Common myeloid progenitor, CD34-positive (primary cell): ENCODE results near the gene PARP16.

Experiments used
- CTCF ChIA-PET: fragments of 350-600 bp; sonication (Branson Sonifier 250); formaldehyde crosslinking; loops from one replicate; lab custom pipeline; 2021; ENCODE audit warnings: antibody characterized with exemption; lab: Charles Lee
- POLR2A ChIA-PET: fragments of 350-600 bp; sonication (Branson Sonifier 250); formaldehyde crosslinking; loops from one replicate; lab custom pipeline; 2021; ENCODE audit warnings: antibody characterized with exemption; lab: Charles Lee
- DNase-seq, 3 donors: peaks; one replicate each; pipeline versions ENCODE4 v3.0.0 to v3.0.0-alpha.2; 2013
- H3K27ac ChIP-seq, 2 experiments: 1 replicate in 1 of 2; 2 replicates in 1 of 2; pipeline ENCODE4 v1.7.0; 2013; ENCODE audit warnings: inconsistent platforms in 2 of 2, low read length in 2 of 2, mild to moderate bottlenecking in 2 of 2, low read depth in 1 of 2, moderate library complexity in 1 of 2; ENCODE audit not compliant: severe bottlenecking in 2 of 2, insufficient read depth in 1 of 2, poor library complexity in 1 of 2
- H3K27me3 ChIP-seq, 5 experiments: replicated peaks in 2 of 5; 1 replicate in 3 of 5; 2 replicates in 2 of 5; pipeline versions ENCODE4 v1.6.1 to v1.7.0; 2013; ENCODE audit warnings: low read length in 4 of 5, mild to moderate bottlenecking in 2 of 5, moderate library complexity in 2 of 5, inconsistent platforms in 1 of 5; ENCODE audit not compliant: insufficient read depth in 5 of 5, control insufficient read depth in 4 of 5
- H3K36me3 ChIP-seq, 4 experiments: 1 replicate in 2 of 4; 2 replicates in 2 of 4; pipeline versions ENCODE4 v1.6.1 to v1.7.0; 2013; ENCODE audit warnings: low read length in 3 of 4, control low read depth in 1 of 4, mild to moderate bottlenecking in 1 of 4; ENCODE audit not compliant: control insufficient read depth in 4 of 4, insufficient read depth in 4 of 4
- H3K4me1 ChIP-seq, 4 experiments: 1 replicate in 3 of 4; 2 replicates in 1 of 4; pipeline versions ENCODE4 v1.6.1 to v1.7.1; 2013; ENCODE audit warnings: low read length in 3 of 4, mild to moderate bottlenecking in 3 of 4, control low read depth in 1 of 4, inconsistent platforms in 1 of 4, moderate library complexity in 1 of 4; ENCODE audit not compliant: control insufficient read depth in 4 of 4, insufficient read depth in 4 of 4; ENCODE audit errors: control extremely low read depth in 1 of 4
- H3K4me3 ChIP-seq, 7 experiments: 1 replicate in 4 of 7; 2 replicates in 3 of 7; pipeline versions ENCODE4 v1.5.1 to v1.7.0; 2013; ENCODE audit warnings: mild to moderate bottlenecking in 7 of 7, low read length in 6 of 7, moderate library complexity in 6 of 7, inconsistent platforms in 2 of 7, low read depth in 2 of 7, control low read depth in 1 of 7; ENCODE audit not compliant: insufficient read depth in 4 of 7, control insufficient read depth in 1 of 7; ENCODE audit errors: extremely low read depth in 1 of 7
- H3K9me3 ChIP-seq, 5 experiments: 1 replicate in 4 of 5; 2 replicates in 1 of 5; pipeline versions ENCODE4 v1.6.1 to v1.7.1; 2013; ENCODE audit warnings: low read length in 4 of 5, mild to moderate bottlenecking in 2 of 5, inconsistent platforms in 1 of 5, low read depth in 1 of 5, moderate library complexity in 1 of 5; ENCODE audit not compliant: control insufficient read depth in 4 of 5, insufficient read depth in 2 of 5; ENCODE audit errors: control extremely low read depth in 1 of 5
- WGBS: methylation state at CpG from one replicate; pipeline ENCODE4 v1.1.5; 2013; ENCODE audit not compliant: insufficient coverage; 5-methylcytosine and 5-hydroxymethylcytosine counted together

Gene PARP16

DNA sequence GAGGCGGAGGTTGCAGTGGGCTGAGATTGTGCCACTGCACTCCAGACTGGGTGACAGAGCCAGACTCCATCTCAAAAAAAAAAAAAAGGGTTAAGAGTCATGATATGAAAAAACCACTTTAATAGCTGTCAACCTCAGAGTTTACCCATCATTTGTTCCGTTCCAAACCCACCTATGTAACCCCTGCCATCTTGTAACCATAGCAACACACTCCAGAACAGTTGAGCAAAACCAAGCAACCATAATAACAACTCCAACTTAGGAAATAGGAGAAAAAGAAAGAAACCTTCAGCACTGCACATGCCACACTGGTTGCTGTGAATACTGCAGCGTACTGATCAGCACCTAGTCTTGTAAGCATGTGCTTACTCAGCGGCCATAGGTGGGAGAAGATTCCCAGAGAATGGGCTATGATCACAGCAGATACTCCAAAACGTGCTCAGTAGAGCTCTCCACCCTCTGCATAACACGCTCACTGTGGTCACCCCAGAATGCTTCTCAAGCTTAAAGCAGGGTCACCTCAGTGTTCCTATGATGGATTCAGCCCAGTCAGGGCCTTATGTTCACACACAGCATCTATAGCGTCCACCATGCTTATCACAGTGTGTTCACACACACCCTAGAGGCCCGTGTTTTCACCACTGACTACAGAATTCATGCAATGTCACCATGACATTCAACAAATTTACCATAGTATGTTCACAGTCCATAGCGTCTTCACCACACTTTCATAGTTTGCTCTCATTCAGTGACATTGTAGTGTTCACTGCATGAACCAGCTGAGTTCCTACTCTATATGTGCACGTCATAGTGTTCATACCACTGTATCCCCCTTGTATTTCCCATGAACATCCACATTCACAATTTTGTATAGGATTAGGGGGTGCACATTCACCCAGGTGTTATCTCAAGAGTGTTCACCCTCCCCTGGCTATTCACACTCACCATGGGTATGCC, 68.9 kb downstream of the PARP16 start:
- ChIA-PET CTCF (interaction anchor here (0.7 to 1.1 kb wide), 2 partner anchors 28 to 53 kb away, joined by 3 to 4 read pairs; no protein-coding TSS in a partner anchor), POLR2A (interaction anchor here (0.5 to 0.6 kb wide), 2 partner anchors 87 to 278 kb away, joined by 3 to 4 read pairs; partner anchors contain the start of gene RNU5B-1)
- no peaks in the 10 kb centered on the region for H3K27me3 ChIP-seq
- DNase-seq, result peak in 2 of 3 donors; percentile 50 to 52
- no peak overlapping the region for H3K4me3 ChIP-seq
- no peak overlapping the region for H3K27ac ChIP-seq
- no peaks in the 10 kb centered on the region for H3K9me3 ChIP-seq
- H3K36me3 ChIP-seq, result no peaks in the 10 kb centered on the region
- 75% methylated on average over 9 of the region's 10 CpGs for WGBS
- H3K4me1 ChIP-seq, result peaks cover 0 to 3% (median 0%) of the 10 kb centered on the region in 4 experiments

DNA sequence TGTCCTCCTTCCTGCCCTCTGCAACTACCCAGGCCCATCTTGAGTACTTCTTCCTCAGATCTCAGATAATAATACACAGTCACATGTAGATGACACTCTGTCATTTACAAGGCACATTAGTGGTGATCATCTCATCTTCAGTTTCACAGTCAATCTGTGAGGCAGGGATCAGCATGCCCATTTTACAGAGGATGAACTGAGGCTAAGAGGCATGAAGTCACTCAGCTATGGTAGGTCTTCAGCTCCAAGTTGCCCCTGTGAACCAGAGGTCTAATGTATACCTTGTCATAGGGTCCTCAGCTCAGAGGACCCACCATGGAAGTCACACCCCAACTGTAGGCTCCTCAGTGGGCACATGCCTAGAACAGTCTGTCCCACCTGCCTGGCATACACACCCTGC, 71.2 kb downstream of the PARP16 start:
- CTCF ChIA-PET, result interaction anchor here (0.6 to 2.6 kb wide), 8 partner anchors 20 to 232 kb away, joined by 3 to 17 read pairs (median 4); no protein-coding TSS in a partner anchor
- POLR2A ChIA-PET, result no interaction called here
- Histone ChIP-seq H3K4me1 (peaks cover 0 to 14% (median 6%) of the 10 kb centered on the region in 4 experiments), H3K27me3 (no peaks in the 10 kb centered on the region), H3K36me3 (no peaks in the 10 kb centered on the region), H3K9me3 (no peaks in the 10 kb centered on the region), H3K4me3 (no peak overlapping the region), H3K27ac (no peak overlapping the region)
- DNase-seq, result no peak

- no peaks in the 10 kb centered on the region for H3K9me3 ChIP-seq
- no peaks in the 10 kb centered on the region for H3K36me3 ChIP-seq
- peaks cover 0 to 14% (median 6%) of the 10 kb centered on the region in 4 experiments for H3K4me1 ChIP-seq
- H3K27me3 ChIP-seq, result no peaks in the 10 kb centered on the region
- DNase-seq, result no peak
- ChIA-PET CTCF (interaction anchor here (0.6 to 2.6 kb wide), 2 partner anchors 57 to 137 kb away, joined by 3 to 17 read pairs; no protein-coding TSS in a partner anchor), POLR2A (no interaction called here)
- no peak overlapping the region for H3K27ac ChIP-seq
- H3K4me3 ChIP-seq, result no peak overlapping the region
- 91% methylated on average over 3 of the region's 4 CpGs for WGBS
Measured at GRCh38 chr15:65214010-65214409, 72.7 kb downstream of the PARP16 start.

DNA sequence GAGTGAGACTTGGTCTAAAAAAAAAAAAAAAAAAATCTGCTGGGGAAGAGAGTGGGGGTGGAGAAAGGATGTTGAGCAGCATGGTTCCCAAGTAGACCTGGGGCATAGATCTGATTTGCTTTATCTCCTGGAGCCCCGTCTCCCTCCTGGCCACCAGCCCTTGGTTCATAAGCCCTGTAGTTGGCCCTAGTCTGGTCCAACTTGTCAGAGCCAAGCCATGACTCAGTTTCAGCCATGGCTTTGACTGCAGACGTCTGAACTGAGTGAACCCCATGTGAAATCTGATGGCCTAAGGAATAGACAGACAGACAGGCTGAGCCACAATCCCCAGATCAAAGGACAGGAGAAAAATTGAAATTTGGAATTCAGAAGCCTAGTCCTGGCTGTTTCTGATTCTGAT, 73.4 kb downstream of the PARP16 start:
- no peak overlapping the region for H3K4me3 ChIP-seq
- ChIA-PET POLR2A (no interaction called here), CTCF (interaction anchor here (0.7 to 2.6 kb wide), 2 partner anchors 11 to 57 kb away, joined by 3 to 17 read pairs; no protein-coding TSS in a partner anchor)
- H3K36me3 ChIP-seq, result no peaks in the 10 kb centered on the region
- DNase-seq, result no peak
- WGBS, result 100% methylated on average over 2 of the region's 2 CpGs
- H3K27me3 ChIP-seq, result no peaks in the 10 kb centered on the region
- H3K9me3 ChIP-seq, result no peaks in the 10 kb centered on the region
- H3K27ac ChIP-seq, result no peak overlapping the region
- peaks cover 0 to 14% (median 6%) of the 10 kb centered on the region in 4 experiments for H3K4me1 ChIP-seq

GRCh38 chr15:65212097-65212496, 74.6 kb downstream of the PARP16 start:
- CTCF ChIA-PET, result interaction anchor here (0.8 to 2.6 kb wide), 11 partner anchors 10 to 87 kb away, joined by 3 to 13 read pairs (median 4); no protein-coding TSS in a partner anchor
- POLR2A ChIA-PET, result interaction anchor here (0.6 kb wide), 1 partner anchor 34 kb away, joined by 3 read pairs; no protein-coding TSS in a partner anchor
- peak; percentile 51 to 78 (median 76) for DNase-seq

GRCh38 chr15:65211482-65211982, 75.2 kb downstream of the PARP16 start:
- CTCF ChIA-PET, result interaction anchor here (0.8 to 2.6 kb wide), 12 partner anchors 10 to 88 kb away, joined by 3 to 13 read pairs (median 4); no protein-coding TSS in a partner anchor

More at GRCh38 chr15:65212097-65212496, 74.6 kb downstream of the PARP16 start:
- H3K27me3 ChIP-seq, result no peaks in the 10 kb centered on the region
- H3K4me1 ChIP-seq, result peaks cover 0 to 14% (median 4%) of the 10 kb centered on the region in 4 experiments
- H3K4me3 ChIP-seq, result no peak overlapping the region
- H3K27ac ChIP-seq, result no peak overlapping the region
- no peaks in the 10 kb centered on the region for H3K36me3 ChIP-seq
- no peaks in the 10 kb centered on the region for H3K9me3 ChIP-seq
- WGBS, result 87% methylated on average over 4 of the region's 5 CpGs

More at GRCh38 chr15:65211482-65211982, 75.2 kb downstream of the PARP16 start:
- Histone ChIP-seq H3K4me3 (no peak overlapping the region), H3K36me3 (no peaks in the 10 kb centered on the region), H3K9me3 (no peaks in the 10 kb centered on the region), H3K27ac (no peak overlapping the region), H3K27me3 (no peaks in the 10 kb centered on the region), H3K4me1 (peaks cover 0 to 14% (median 4%) of the 10 kb centered on the region in 4 experiments)
- POLR2A ChIA-PET, result interaction anchor here (0.6 kb wide), 1 partner anchor 33 kb away, joined by 3 read pairs; no protein-coding TSS in a partner anchor
- WGBS, result 61% methylated on average over 6 of the region's 6 CpGs
- peak in 2 of 3 donors; percentile 29 to 33 for DNase-seq
